ENCODE results near the gene ABCG4. TPM values are rescaled to one million over a fixed set of nuclear protein-coding genes. Genes with fewer than 3 reads are reported as not detected.
"Not testable (repeated sequence)": the region's sequence is repeated elsewhere in the genome, so short reads cannot be mapped to it uniquely, and the experiment has no call there.

The ABCG4 gene
- total RNA-seq, 1 donor from 2014 or later, result 0.15 TPM

DNA sequence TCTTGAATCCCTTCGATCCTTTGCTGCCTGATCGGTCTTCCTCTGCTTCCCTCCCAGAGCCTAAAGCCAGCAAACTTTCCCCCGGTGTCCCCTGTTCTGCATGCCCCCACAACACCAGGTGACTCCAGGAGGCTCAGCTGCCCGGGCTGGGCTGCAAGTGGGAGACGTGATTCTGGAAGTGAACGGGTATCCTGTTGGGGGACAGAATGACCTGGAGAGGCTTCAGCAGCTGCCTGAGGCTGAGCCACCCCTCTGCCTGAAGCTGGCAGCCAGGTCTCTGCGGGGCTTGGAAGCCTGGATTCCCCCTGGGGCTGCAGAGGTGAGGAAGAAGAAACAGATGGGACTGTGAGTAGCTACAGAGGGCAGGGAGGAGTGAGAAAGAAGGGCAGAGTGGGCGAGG is 40.0 kb downstream of the ABCG4 start:
- no peaks in the 10 kb centered on the region for H3K27me3 ChIP-seq (ENCODE audit: low read depth)
- ATAC-seq (no peak), DNase-seq (peak; percentile 24)
- intact Hi-C loops (cut with DNase I), result no loop called here
- no peak overlapping the region for H3K4me3 ChIP-seq
- TF ChIP-seq, protein P1, sequence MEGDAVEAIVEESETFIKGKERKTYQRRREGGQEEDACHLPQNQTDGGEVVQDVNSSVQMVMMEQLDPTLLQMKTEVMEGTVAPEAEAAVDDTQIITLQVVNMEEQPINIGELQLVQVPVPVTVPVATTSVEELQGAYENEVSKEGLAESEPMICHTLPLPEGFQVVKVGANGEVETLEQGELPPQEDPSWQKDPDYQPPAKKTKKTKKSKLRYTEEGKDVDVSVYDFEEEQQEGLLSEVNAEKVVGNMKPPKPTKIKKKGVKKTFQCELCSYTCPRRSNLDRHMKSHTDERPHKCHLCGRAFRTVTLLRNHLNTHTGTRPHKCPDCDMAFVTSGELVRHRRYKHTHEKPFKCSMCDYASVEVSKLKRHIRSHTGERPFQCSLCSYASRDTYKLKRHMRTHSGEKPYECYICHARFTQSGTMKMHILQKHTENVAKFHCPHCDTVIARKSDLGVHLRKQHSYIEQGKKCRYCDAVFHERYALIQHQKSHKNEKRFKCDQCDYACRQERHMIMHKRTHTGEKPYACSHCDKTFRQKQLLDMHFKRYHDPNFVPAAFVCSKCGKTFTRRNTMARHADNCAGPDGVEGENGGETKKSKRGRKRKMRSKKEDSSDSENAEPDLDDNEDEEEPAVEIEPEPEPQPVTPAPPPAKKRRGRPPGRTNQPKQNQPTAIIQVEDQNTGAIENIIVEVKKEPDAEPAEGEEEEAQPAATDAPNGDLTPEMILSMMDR (IDR thresholded peaks at IDR 0.05), result no peak
- no peaks in the 10 kb centered on the region for H3K36me3 ChIP-seq
- H3K27ac ChIP-seq, result no peak overlapping the region
- peaks cover 7% of the 10 kb centered on the region for H3K4me1 ChIP-seq
- no peaks in the 10 kb centered on the region for H3K9me3 ChIP-seq

DNA sequence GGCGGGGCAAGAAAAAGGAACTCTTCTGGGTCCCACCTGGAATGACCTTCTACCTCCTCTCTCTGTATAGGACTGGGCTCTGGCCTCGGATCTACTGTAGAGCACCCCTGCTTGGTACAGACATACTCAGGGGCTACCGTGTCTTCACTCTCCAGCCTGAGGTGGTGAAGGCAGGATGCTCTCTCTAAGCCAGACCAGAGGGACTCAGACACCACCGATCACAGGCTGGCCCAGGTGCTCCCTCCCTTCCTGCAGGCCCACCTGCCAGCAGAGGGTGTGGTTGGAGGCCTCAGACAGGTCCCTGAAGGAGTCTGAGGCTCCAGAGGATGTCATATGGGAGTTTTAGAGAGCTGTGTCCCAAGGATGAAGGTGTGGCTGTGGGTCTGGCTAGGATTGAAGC is 40.5 kb downstream of the ABCG4 start:
- DNase-seq (peak; percentile 10), ATAC-seq (no peak)
- H3K9me3 ChIP-seq, result no peaks in the 10 kb centered on the region
- intact Hi-C loops (cut with DNase I), result no loop called here
- no peak overlapping the region for H3K27ac ChIP-seq
- no peaks in the 10 kb centered on the region for H3K27me3 ChIP-seq (ENCODE audit: low read depth)
- H3K36me3 ChIP-seq, result no peaks in the 10 kb centered on the region
- peaks cover 7% of the 10 kb centered on the region for H3K4me1 ChIP-seq
- TF ChIP-seq, protein P1 (IDR thresholded peaks at IDR 0.05), result no peak
- H3K4me3 ChIP-seq, result no peak overlapping the region

DNA sequence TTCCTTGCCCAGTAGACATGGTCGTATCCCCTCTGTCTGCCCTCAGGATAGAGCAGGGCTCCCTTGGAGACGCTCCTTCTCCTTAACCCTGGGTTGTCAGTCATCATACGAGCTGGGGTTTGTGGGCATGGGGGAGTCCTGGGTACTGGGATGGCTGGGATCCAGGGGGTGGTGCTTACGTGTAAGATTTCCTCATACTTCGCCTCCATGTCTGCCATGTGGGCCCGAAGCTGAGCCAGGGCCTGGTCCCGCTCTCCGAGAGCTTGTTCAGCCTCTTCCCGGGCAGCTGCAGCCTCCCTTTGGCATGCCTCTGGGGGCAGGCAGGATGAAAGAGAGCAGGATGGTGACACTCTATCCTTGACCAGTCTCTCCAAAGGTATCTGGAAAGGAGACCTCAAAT is 41.7 kb downstream of the ABCG4 start:
- no peak overlapping the region for H3K27ac ChIP-seq
- H3K36me3 ChIP-seq, result no peaks in the 10 kb centered on the region
- H3K9me3 ChIP-seq, result no peaks in the 10 kb centered on the region
- H3K4me1 ChIP-seq, result peaks cover 7% of the 10 kb centered on the region
- peak; percentile 31 for DNase-seq
- TF ChIP-seq, protein P1 (IDR thresholded peaks at IDR 0.05), result no peak
- no peaks in the 10 kb centered on the region for H3K27me3 ChIP-seq (ENCODE audit: low read depth)
- no peak overlapping the region for H3K4me3 ChIP-seq
- no peak for ATAC-seq
- intact Hi-C loops (cut with DNase I), result no loop called here

DNA sequence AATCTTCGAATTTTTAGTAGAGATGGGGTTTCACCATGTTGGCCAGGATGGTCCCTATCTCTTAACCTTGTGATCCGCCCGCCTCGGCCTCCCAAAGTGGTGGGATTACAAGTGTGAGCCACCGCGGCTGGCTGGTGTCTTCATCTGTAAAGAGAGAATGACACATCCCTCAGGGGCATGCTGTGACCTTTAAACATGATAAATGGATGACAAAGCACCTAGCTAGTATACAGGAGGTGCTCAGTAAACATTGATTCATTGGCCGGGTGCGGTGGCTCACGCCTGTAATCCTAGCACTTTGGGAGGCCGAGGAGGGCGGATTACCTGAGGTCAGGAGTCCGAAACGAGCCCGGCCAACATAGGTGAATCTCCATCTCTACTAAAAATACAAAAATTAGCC is 42.4 kb downstream of the ABCG4 start:
- H3K27me3 ChIP-seq (ENCODE audit: low read depth); H3K4me3 ChIP-seq; intact Hi-C loops (cut with DNase I); H3K9me3 ChIP-seq; H3K27ac ChIP-seq; H3K4me1 ChIP-seq; H3K36me3 ChIP-seq; ATAC-seq: not testable (repeated sequence)
- peak; percentile 25 for DNase-seq

DNA sequence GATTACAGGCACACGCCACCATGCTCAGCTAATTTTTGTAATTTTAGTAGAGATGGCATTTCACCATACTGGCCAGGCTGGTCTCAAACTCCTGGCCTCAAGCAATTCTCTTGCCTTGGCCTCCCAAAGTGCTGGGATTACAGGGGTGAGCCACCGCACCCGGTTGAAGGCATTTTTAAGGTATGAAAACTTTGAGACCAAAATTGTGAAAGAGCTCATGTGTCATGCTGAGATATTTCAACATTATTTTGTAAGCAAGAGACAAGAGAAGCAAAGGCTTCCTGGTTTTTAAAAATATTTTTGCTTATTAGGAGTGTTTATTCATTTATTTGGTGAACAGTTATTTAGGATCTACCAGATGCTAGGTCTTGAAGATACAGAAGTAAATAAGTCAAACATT is 43.3 kb downstream of the ABCG4 start:
- ATAC-seq (no peak), DNase-seq (peak; percentile 32)
- TF ChIP-seq, protein P1 (IDR thresholded peaks at IDR 0.05), result no peak
- Histone ChIP-seq H3K36me3 (no peaks in the 10 kb centered on the region), H3K9me3 (no peaks in the 10 kb centered on the region), H3K27ac (peak overlapping the region; percentile 53), H3K4me1 (peaks cover 16% of the 10 kb centered on the region), H3K4me3 (no peak overlapping the region), H3K27me3 (ENCODE audit: low read depth) (no peaks in the 10 kb centered on the region)
- intact Hi-C loops (cut with DNase I), result no loop called here

DNA sequence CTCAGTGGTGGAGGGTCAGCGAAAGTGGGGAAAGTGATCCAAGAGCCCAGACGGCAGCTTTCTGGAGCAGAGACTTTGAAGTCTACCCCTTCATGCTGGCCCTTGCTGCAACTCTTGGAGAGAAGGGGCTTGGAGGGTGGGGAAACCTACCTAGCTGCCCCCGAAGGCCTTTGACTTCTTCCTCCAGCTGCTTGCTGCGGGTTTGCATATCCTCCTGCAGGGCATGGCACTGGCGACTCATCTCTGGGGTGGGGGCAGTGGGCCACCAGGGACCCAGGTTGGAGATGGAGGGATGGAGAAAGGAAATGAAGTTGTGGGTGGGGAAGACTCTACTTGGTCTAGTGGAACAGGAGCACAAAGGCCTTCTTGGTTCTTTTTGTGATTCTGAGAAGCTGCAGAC is 44.1 kb downstream of the ABCG4 start:
- Histone ChIP-seq H3K4me1 (peaks cover 16% of the 10 kb centered on the region), H3K36me3 (no peaks in the 10 kb centered on the region), H3K27ac (peak overlapping the region; percentile 53), H3K27me3 (ENCODE audit: low read depth) (no peaks in the 10 kb centered on the region), H3K4me3 (no peak overlapping the region), H3K9me3 (no peaks in the 10 kb centered on the region)
- TF ChIP-seq, protein P1 (IDR thresholded peaks at IDR 0.05), result no peak
- ATAC-seq, result no peak
- peak; percentile 34 for DNase-seq
- intact Hi-C loops (cut with DNase I), result no loop called here

Data from lower lobe of right lung (tissue), 2 donors.